NCI-H82 treated with DMSO at 0.1 percent for 48 hours (cell line): Measurements from ENCODE around the gene PSMA4.
"Not testable (repeated sequence)": the region's sequence is repeated elsewhere in the genome, so short reads cannot be mapped to it uniquely, and the experiment has no call there.

Experiments used
- DNase-seq: peaks from one replicate; lab custom pipeline; 2025; ENCODE audit not compliant: unreplicated experiment; lab: John Stamatoyannopoulos, UW

PSMA4 gene

DNA sequence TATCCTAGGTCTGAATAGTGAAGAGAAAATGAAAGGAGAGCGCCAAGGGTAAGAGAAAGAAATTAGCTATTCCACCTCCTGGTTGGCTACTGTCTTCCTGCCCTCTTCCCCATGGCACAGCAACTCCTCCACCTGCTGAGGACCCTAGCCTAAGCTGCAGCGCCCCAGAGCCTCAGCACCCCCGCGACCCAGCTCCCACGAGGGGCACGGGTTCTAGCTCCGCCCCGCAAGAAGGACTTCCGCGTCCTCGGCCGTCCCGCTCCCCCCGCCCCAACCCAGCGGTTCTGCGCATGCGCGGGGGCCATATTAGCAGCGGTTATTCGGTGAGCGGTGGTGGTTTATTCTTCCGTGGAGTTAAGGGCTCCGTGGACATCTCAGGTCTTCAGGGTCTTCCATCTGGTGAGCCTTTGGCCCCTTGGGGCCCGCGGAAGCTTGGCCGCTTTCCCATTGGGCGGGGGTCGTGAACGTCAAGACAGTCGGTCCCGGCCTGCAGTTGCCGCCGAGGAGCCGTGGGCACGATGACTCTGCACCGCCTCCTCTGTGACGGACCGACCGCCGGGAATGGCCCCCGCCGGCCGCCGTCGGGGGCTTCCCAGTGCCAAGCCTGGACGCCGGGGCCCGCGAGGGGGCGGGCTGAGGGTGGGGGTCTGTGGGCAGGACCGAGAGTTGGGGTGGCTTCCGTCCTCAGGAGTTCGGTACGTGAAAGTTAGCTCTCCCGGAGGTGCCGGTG is at the start of gene PSMA4:
TSS of gene PSMA4 (plus strand) at position 304 of the 730 bp plus-strand sequence. CDS start 1,484 bp downstream, outside the sequence.
- peak; percentile 63 for DNase-seq

DNA sequence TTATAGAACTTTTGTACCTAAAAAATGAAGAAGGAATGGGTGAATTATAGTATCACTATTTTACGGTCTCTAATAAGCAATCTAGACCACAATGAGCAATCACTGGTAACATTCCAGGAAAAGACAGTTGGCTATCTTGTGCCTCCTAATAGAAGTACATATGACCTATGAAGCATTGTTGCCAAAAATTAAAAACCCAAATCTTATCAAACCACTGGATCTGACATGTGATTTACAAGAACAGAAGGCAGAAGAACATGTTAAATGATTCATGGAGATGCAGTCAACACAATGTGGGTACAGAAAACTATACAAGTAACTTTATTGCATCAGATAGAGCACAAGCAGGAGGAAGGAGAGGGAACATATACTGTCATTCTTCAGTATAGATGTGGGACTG is 47.4 kb upstream of the PSMA4 start:
- DNase-seq, result no peak

DNA sequence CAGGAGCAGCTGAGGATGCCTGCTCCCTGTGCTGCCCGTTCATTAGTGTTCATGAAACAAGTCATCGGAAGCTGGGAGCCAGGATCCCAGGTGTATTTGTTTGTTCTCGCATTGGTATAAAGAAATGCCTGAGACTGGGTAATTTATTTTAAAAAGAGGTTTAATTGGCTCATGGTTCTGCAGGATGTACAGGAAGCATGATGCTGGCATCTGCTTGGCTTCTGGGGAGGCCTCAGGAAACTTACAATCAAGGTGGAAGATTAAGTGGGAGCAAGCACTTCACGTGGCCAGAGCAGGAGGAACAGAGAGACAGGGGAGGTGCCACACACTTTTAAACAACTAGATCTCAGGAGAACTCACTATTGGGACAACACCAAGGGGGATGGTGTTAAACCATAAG is 38.4 kb upstream of the PSMA4 start:
- DNase-seq, result no peak

DNA sequence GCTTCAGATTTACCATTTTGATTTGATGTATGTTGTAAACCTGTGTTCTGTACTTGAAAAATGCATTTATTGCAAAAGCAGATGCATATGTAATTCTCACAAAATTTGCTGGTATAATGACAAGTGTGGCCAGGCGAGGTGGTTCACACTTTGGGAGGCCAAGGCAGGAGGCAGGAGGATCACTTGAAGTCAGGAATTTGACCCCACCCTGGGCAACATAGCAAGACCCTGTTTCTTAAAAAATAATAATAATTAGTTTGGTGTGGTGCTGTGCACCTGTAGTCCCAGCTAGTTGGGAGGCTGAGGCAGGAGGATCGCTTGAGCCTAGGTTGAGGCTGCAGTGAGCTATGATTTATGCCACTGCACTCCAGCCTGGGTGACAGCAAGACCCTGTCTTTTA is 37.6 kb upstream of the PSMA4 start:
- DNase-seq, result no peak

DNA sequence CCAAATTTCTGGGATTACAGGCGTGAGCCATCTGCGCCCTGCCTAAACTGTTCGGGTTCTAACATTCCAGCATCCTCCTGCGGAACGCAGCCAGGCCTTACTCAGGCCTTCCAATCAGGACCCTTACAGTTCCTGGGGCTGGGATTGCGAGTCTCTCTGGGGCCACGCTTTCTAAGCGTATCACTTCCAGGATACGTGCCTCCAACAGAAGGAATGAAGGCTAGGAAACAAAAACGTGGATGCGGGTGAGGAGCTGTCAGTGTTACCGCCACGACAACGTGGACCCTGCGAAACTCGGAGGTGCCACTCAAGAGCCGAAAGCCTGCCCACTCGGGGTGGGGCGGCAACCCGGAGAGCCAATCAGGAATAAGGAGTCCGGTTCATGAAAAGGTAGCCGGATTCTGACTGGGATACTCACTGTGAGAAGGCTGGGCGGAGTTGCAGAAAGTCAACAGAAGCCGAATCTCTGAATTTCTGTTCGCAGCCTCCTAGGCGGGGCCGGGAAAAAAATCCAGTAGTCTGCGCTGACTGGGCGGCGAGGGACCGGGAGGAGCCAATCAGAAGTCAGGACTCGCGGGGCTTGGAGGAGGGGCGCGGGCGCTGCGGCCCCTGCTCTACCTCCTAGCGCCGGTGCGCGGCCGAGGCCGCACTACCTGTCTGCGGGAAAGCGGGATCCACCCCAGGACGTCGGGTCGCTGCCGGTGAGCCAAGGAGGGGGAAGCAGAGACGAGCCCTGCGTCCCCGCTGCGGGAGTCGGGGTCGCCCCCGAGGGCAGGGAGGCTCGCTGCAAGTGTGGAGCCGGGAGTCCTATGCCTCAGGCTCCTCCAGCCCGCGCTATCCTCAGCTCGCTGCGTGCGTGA is 33.0 kb upstream of the PSMA4 start, which contains the start of gene HYKK:
TSS of gene HYKK (plus strand) at position 607 of the 860 bp plus-strand sequence. CDS start 5,512 bp downstream, outside the sequence.
- peak; percentile 96 for DNase-seq

DNA sequence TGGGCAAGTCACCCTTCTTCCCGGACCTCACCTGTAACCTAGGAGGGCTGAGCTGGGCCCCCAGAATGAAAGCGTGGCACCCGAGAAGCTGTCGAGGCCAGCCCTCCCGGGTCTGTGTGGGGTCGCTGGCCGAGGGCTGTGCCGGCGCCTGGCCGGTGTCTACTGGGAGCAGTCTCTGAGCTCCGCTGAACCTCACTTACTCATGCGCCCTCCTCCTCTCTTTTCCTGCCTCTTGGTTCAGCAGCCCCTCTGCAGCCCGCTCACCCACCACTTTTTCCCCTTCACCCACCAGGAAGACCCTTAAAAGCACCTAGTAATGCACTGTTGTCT is 32.4 kb upstream of the PSMA4 start:
- no peak for DNase-seq

DNA sequence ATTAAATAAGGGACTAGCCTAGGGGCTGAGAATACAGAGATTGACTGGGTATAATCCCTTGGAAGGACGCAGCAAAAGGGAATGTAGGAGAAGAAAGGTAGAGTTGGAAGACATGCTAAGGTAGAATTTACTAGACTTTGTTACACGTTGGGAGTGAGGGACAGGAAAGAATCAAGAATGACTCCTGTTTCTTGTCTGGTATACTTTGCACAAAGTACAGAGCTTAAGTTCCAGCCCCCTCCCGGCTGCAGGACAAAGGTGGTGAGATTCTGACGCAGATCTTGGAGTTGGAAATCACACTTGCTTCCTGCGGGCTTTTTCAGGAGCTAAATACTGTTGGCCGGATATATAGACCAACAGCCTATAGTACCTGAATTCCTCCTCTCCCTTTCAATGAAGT is 32.0 kb upstream of the PSMA4 start:
- DNase-seq, result no peak

DNA sequence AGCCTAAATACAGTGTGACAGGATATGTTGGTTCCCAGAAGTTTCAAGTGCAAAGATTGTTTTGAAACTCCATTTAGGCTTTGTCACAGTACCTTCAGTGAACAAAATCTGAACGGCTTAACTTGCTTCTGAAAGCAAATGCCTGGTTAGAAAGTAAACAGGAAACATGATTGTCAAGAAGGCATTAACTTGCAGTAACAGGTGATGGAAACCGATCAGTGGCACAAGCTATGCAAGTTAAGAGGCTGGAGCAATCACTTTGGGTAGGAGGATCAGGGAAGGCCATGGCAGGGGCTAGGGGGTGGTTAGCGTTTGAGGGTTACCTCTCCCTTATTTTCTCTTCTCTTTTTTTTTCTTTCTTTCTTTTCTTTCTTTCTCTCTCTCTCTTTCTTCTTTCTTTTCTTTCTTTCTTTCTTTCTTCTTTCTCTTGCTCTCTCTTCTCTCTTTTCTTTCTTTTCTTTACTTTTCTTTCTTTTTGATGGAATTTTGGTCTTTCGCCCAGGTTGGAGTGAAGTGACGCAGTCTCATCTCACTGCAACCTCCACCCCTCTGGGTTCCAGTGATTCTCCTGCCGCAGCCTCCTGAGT is 30.4 kb upstream of the PSMA4 start:
- no peak for DNase-seq

DNA sequence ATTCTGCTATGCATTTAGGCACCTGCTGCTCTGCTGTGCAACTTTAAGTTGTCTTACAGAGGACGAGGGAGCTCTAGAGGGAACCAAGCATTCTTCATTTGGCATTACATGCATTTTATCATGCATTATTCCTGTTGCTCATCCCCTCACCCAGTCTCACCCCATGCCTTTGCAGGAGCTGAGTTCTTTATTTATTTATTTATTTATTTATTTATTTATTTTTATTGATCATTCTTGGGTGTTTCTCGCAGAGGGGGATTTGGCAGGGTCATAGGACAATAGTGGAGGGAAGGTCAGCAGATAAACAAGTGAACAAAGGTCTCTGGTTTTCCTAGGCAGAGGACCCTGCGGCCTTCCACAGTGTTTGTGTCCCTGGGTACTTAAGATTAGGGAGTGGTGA is 20.2 kb upstream of the PSMA4 start:
- not testable (repeated sequence) for DNase-seq

DNA sequence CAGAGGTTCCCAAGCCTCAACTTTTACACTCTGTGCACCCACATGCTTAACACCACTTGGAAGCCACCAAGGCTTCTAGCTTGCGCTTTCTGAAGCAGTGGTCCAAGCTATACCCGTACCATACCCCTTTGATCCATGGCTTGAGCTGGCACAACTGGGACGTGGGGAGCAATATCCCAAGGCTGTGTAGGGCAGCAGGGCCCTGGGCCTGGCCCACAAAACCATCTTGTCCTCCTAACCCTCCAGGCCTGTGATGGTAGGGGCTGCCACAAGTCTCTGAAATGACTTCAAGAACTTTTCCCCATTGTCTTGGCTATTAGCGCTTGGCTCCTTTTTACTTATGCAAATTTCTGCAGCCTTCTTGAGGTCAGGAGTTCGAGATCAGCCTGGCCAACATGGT is 16.0 kb upstream of the PSMA4 start:
- no peak for DNase-seq

DNA sequence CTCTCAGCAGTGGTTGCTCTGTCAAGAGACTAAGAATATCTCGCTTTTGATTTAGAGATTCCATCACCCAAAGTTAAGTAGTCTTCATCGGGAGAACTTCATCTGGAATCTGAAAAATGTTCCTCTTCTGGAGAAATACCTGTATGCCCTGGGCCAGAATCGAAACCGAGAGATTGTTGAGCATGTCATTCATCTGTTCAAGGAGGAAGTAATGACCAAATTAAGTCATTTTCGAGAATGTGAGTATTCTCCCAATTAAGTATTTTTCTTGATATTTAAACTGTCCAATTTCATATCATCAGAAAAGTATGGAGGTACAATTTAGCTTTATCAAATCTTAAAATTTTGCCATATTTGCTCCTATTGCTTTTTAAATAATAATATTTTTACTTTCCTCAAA is 12.9 kb upstream of the PSMA4 start:
- no peak for DNase-seq

DNA sequence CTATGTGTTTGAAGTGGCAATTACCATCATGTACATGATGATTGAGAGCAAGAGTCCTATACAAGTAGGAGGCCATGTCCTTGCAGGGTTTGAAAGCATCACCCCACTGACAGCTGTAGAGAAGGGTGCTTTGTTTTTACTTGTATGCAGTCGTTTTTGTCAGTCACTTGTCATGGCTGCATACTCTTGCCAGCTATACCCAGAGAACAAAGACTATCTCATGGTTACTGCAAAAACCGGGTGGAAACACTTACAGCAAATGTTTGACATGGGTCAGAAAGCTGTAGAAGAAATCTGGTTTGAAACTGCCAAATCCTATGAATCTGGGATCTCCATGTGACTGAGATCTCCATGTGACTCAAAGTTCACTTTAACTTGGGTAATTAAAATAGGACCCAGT is 6.9 kb upstream of the PSMA4 start:
- DNase-seq, result no peak

DNA sequence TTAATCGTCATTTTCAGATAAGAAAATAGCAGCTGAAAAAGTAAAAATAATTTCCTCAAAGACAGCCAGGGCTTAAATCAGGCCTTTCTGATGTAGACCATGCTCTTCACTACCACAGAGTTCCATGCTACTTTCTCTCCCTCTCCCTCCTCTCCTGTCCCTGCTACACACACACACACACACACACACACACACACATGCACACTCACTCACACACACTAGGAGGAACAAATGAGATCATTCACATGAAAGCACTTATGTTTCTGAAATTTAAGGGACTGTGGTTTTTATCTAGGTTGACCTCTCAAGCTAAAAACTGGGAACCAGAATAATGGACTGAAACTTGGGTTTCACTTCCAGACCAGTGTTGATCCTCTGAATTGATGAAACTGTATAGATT is 4.1 kb upstream of the PSMA4 start:
- DNase-seq, result no peak

DNA sequence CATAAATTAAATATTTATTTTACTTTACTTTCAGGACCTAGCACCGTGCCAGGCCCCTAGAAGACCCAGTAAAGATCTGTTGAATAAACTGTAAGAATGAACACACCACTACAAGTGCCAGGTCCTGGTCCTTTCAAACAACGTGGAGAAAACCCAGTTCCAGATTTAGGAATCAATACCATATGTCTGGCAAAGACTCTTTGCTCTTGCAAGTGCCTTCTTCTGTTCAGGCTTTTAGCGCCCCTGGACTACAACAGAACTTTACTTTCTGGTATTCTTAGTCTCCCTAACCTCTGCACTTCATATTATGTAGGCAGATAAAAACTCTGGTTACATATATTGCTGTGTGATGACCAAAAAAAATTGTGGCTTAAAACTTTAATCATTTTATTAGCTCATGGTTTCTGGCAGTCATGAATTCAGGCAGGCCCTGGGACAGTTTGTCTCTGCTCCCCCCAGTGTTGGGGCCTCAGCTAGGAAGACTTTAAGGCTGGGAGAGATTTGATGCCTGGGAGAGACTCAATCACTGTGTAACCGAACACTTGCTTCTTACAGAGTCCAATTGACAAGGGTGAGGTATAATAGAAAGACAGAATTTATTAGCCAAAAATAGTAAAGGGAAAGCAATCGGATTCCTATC is 2.9 kb upstream of the PSMA4 start:
- DNase-seq, result no peak

DNA sequence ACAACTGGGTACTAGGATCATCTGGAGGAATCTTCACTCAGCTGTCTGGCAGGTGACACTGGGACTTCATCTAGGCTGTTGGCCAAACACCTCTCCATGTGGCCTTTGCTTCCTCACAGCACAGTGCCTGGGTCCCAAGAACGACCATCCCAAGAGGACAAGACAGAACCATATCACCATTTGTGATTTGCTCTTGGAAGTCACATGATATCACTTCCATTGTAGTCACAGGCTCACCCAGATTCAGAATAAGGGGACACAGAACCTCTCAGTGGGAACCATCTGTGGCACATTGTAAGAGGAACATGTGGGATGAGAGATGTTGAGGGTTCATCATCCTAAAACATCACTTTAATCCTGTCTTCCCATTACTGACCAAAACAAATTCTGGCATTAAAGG is 1.9 kb upstream of the PSMA4 start:
- DNase-seq, result no peak

DNA sequence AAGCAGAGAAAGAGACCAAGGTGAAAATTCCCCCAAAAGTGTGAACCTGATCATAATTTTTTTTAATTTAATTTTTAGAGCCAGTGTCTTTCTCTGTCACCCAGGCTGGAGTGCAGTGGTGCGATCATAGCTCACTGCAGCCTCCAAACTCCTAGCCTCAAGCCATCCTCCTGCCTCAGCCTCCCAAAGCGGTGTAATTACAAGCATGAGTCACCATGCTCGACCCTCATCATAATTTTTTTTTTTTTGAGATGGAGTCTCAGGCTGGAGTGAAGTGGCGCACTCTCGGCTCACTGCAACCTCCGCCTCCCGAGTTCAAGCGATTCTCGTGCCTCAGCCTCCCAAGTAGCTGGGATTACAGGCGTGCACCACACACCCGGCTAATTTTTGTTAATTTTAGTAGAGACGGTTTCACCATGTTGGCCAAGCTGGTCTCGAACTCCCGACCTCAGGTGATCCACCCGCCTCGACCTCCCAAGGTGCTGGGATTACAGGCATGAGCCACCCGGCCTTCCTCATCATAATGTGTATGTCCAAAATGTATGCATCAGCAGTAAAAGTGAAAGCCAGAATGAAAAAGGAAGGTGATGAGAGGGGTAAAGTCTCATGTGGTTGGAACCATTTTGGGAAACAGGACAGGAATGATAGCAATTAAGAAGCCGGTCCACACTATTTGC is 642 bp upstream of the PSMA4 start:
- DNase-seq, result not testable (repeated sequence)

DNA sequence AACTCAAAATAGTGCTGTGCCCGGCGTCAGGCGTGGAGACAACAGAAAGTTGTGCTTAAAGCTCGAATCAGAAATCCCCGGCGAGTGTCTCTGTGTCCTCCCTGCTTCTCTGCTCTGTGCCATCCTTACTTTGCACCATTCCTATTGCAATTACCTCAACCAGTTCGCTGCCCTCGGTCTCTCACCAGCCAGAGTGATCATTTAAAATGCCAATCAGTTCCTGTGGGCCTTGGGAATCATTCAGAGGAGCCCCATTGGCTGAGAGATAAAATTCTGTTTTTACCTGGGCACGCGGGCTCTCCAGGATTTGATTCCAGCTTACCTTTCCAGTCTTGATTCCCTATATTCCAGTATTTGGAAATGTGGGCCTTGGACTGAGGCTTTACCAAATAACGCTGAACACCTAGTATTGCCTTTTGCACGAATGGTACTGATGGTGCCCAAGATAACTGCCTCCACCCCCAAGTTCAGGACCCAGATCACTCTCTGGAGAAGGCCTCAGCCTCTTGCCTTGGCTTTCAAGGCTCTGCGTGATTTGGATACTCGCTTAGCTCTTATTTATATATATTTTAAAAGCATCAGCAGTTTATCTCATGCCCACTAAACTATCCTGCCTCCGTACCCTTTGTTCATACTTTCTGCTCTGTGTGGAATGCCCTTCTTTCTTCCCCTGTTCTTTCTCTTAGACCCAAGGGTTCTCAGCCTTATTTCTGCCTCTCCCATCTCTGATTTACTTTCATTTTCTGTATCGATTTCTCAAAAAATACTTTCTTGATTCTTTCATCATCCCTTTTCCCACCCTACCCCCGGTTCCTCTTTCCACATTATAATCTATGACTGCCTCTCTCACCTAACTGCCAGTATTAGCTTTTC is 863 bp downstream of the PSMA4 start:
- DNase-seq, result no peak

DNA sequence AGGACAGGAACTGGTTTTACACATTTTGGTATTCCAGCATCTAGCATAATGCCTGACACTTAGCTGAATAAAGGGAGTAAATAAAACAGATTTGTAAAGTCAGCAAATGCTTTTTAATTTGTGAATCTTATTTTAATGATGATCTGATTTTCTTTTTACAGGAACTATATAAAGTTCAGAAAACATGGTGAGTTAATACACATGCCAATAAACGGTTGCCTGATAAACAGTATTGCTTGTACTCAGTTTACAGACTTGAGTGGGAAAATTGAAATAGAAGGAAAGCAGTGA is 1.4 kb downstream of the PSMA4 start:
- DNase-seq, result no peak

DNA sequence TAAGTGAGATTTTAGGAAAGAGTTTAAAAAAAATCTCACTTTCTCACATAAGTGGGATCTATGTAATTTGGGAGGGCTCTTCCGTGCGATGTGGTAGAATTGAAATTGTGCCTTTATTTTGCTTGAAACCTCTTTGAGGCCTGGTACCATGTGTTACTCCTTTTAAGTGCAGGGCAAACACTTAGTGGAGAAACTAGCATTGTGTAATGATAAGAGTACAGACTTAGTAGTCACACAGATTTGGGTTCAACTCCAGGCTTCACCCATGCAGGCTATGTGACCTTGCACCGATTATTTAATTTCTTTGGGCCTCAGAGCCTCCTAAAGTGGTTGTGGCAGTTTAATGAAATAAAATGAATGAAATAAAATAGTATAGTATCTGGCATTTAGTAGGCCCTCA is 2.4 kb downstream of the PSMA4 start:
- DNase-seq, result no peak

DNA sequence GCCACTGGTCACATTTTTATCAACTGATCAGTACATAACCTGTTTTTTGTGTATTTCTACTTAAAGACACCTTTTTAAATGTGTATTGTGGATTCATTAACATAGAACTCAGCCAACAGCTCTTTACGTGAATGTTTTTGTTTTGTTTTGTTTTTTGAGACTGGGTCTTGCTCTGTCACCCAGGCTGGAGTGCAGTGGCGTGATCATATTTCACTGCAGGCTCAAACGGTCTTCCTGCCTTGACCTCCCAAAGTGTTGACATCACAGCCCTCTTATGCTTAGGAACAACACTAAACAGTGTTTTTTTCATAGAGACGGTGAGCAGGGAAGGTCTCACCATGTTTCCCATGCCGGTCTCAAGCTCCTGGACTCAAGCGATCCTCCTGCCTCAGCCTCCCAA is 9.9 kb downstream of the PSMA4 start:
- no peak for DNase-seq
